Fibroblast of skin of right quadriceps (primary cell): ENCODE results near the gene SERPINF2.
"Not testable (repeated sequence)": the region's sequence is repeated elsewhere in the genome, so short reads cannot be mapped to it uniquely, and the experiment has no call there.

ENCODE experiments used
- DNase-seq: peaks from one replicate; pipeline ENCODE4 v3.0.0-alpha.2; 2013

SERPINF2 gene

GRCh38 chr17:1796800-1797199, 54.1 kb downstream of the SERPINF2 start:
- no peak for DNase-seq

DNA sequence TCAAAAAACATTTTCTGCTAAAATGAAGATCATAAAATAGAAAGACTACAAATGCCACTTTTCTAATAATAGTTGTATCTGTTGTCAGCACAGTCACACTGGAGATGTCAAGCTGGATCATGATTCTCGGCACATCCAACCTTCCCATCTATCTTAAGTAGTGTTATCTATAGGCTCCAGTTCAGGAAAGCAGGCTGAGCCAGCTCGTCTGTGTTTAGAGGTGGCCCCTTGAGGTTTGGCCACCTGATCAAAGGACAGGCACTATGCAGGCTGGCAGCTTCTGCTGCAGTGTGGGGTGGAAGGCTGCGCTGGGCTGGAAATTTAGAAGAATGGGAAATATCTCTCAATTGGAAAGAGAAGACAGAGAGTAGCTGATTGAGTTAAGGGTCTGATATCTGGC, 54.7 kb downstream of the SERPINF2 start:
- DNase-seq = no peak

DNA sequence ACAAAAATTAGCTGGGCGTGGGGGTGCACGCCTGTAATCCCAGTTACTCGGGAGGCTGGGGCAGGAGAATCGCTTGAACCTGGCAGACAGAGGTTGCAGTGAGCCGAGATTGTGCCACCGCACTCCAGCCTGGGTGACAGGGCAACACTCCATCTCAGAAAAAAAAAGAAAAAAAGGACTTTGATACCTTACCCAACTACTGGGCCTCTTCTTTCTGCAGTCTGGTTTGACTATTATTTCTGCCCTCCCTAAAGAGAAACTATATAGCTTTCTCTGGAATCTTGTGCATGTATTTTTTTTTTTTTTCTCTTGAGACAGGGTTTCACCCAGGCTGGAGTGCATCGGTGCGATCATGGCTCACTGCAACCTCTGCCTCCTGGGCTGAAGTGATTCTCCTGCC, 55.2 kb downstream of the SERPINF2 start:
- DNase-seq = not testable (repeated sequence)

GRCh38 chr17:1800240-1800639, 57.6 kb downstream of the SERPINF2 start:
- DNase-seq = no peak

GRCh38 chr17:1800712-1801111, 58.0 kb downstream of the SERPINF2 start:
- no peak for DNase-seq

DNA sequence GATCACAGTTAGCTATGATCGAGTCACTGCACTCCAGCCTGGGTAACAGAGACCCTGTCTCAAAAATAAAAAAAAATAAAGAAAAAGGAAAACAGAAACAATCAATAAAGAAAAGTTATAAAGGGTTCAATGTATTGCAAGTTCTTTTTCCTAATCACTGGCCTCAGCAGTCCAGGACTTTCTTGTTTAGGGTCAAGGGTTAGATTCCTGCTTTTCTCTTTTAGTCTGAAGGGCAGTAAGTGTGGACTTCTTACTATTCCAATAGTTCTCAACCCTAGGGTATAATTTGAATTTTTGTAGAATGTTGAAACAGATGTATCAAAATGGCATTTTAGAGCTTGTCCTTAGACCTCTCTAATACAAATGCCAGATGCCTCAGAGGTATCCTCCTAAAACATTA, 59.8 kb downstream of the SERPINF2 start:
- DNase-seq = no peak

DNA sequence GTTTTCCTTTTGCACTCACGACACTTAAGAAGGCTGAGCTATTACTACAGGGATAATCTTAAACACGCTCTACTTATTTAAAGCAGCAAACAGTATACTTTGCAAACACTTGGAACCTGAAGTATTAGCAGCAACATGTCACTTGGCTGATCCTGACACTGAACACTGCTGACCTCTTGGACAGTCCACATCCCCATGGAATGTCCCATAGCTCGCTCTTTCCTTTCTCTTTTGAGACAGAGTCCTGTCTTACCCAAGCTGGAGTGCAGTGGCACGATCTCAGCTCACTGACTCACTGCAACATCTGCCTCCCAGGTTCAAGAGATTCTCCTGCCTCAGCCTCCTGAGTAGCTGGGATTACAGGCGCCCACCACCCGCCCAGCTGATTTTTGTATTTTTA, 60.6 kb downstream of the SERPINF2 start:
- DNase-seq = no peak
